ENCODE data around the gene ID3.

- no peak for TF ChIP-seq EZH2phosphoT487 (IDR thresholded peaks at IDR 0.05; ENCODE audit: insufficient read depth, low read depth)
- TF ChIP-seq EZH2 (IDR thresholded peaks at IDR 0.05; ENCODE audit: insufficient read depth, poor library complexity, severe bottlenecking) = no peak
Measured at GRCh38 chr1:23527900-23528249, 31.4 kb downstream of the ID3 start.
